Neuronal stem cell (in vitro differentiated cells): ENCODE measurements around the gene CIT.

ENCODE experiments used
- DNase-seq: peaks from one replicate; pipeline ENCODE4 v3.0.0-alpha.2; 2013; ENCODE audit warnings: low spot score
- H2AFZ ChIP-seq: one replicate; pipeline ENCODE4 v1.6.1; 2013; ENCODE audit warnings: mild to moderate bottlenecking, low read length, inconsistent platforms
- H2AK5ac ChIP-seq: 2 replicates; pipeline ENCODE4 v1.6.1; 2013; ENCODE audit warnings: low read depth, mild to moderate bottlenecking, inconsistent platforms, low read length, moderate library complexity, mixed read lengths
- H2BK120ac ChIP-seq: 2 replicates; pipeline ENCODE4 v1.6.1; 2013; ENCODE audit warnings: low read depth, mild to moderate bottlenecking, inconsistent platforms, low read length, moderate library complexity, mixed read lengths
- H2BK12ac ChIP-seq: one replicate; pipeline ENCODE4 v1.6.1; 2013; ENCODE audit warnings: low read length, inconsistent platforms
- H2BK15ac ChIP-seq: 2 replicates; pipeline ENCODE4 v1.6.1; 2013; ENCODE audit warnings: mild to moderate bottlenecking, low read length, inconsistent platforms, mixed read lengths
- H2BK5ac ChIP-seq: one replicate; pipeline ENCODE4 v1.6.1; 2013; ENCODE audit warnings: inconsistent platforms, mild to moderate bottlenecking, low read length, moderate library complexity
- H3K14ac ChIP-seq: one replicate; pipeline ENCODE4 v1.6.1; 2013; ENCODE audit warnings: low read length, inconsistent platforms
- H3K18ac ChIP-seq: 2 replicates; pipeline ENCODE4 v1.6.1; 2013; ENCODE audit warnings: low read length, inconsistent platforms
- H3K23ac ChIP-seq: 2 replicates; pipeline ENCODE4 v1.6.1; 2013; ENCODE audit warnings: low read depth, mild to moderate bottlenecking, mixed read lengths, low read length, inconsistent platforms; ENCODE audit not compliant: poor library complexity
- H3K27ac ChIP-seq: replicated peaks from 3 replicates; pipeline ENCODE4 v1.5.1; 2013; ENCODE audit warnings: low read length, inconsistent platforms
- H3K27me3 ChIP-seq, 3 experiments: 2 replicates each; pipeline ENCODE4 v1.6.1; 2013; ENCODE audit warnings: low read length in 3 of 3, mild to moderate bottlenecking in 2 of 3, inconsistent platforms in 1 of 3, low read depth in 1 of 3, mixed read lengths in 1 of 3, moderate library complexity in 1 of 3; ENCODE audit not compliant: control insufficient read depth in 3 of 3, insufficient read depth in 3 of 3
- H3K36me3 ChIP-seq, 2 donors: replicated peaks in 1 of 2; 2 replicates each; pipeline ENCODE4 v1.6.1; 2013; ENCODE audit warnings: low read length in 2 of 2; ENCODE audit not compliant: control insufficient read depth in 2 of 2, insufficient read depth in 2 of 2
- H3K4ac ChIP-seq: 2 replicates; pipeline ENCODE4 v1.6.1; 2013; ENCODE audit warnings: inconsistent platforms, mild to moderate bottlenecking, low read length, moderate library complexity
- H3K4me1 ChIP-seq, 2 donors: 1 replicate in 1 of 2; 2 replicates in 1 of 2; pipeline ENCODE4 v1.6.1; 2013; ENCODE audit warnings: low read length in 2 of 2, low read depth in 1 of 2; ENCODE audit not compliant: control insufficient read depth in 2 of 2, insufficient read depth in 1 of 2
- H3K4me2 ChIP-seq: one replicate; pipeline ENCODE4 v1.6.1; 2013; ENCODE audit warnings: mild to moderate bottlenecking, low read length, inconsistent platforms; ENCODE audit not compliant: insufficient read depth, poor library complexity, severe bottlenecking
- H3K4me3 ChIP-seq, 2 donors: 2 replicates each; pipeline ENCODE4 v1.5.1; 2013; ENCODE audit warnings: low read length in 2 of 2, mild to moderate bottlenecking in 2 of 2, inconsistent platforms in 1 of 2, moderate library complexity in 1 of 2
- H3K79me1 ChIP-seq: one replicate; pipeline ENCODE4 v1.6.1; 2013; ENCODE audit warnings: low read depth, mild to moderate bottlenecking, inconsistent platforms, low read length, moderate library complexity
- H3K9ac ChIP-seq: one replicate; pipeline ENCODE4 v1.6.1; 2013; ENCODE audit warnings: mild to moderate bottlenecking, low read depth, low read length, inconsistent platforms; ENCODE audit not compliant: poor library complexity
- H3K9me3 ChIP-seq, 2 donors: replicated peaks in 1 of 2; 2 replicates each; pipeline versions ENCODE3 to v1.6.1; 2013; ENCODE audit warnings: low read length in 2 of 2, mild to moderate bottlenecking in 2 of 2, inconsistent platforms in 1 of 2, low read depth in 1 of 2, mixed read lengths in 1 of 2, moderate library complexity in 1 of 2; ENCODE audit not compliant: control insufficient read depth in 2 of 2, insufficient read depth in 1 of 2
- H4K8ac ChIP-seq: one replicate; pipeline ENCODE4 v1.6.1; 2013; ENCODE audit warnings: low read depth, mild to moderate bottlenecking, inconsistent platforms, low read length, moderate library complexity
- H4K91ac ChIP-seq: one replicate; pipeline ENCODE4 v1.6.1; 2013; ENCODE audit warnings: low read length, low read depth, mild to moderate bottlenecking, inconsistent platforms; ENCODE audit not compliant: poor library complexity
- WGBS, 2 donors: extraction: QIAGEN DNeasy Blood & Tissue Kit; methylation state at CpG; one replicate each; pipeline ENCODE4 v1.1.7; 2013; ENCODE audit warnings: missing lambda C conversion rate in 2 of 2, mixed read lengths in 1 of 2; ENCODE audit not compliant: insufficient read length in 2 of 2, insufficient replicate concordance in 1 of 2; ENCODE audit errors: extremely low coverage in 2 of 2; 5-methylcytosine and 5-hydroxymethylcytosine counted together

Gene CIT

GRCh38 chr12:119718141-119718540 lies 159.0 kb downstream of the CIT start:
- peaks cover 37 to 94% of the 10 kb centered on the region in 2 donors for H3K36me3 ChIP-seq

GRCh38 chr12:119715268-119715620 lies 161.9 kb downstream of the CIT start:
- peaks cover 49 to 97% of the 10 kb centered on the region in 2 donors for H3K36me3 ChIP-seq
- no peak overlapping the region for H4K8ac ChIP-seq
- no peak overlapping the region for H2BK5ac ChIP-seq
- H2BK15ac ChIP-seq, result no peak overlapping the region
- H2BK120ac ChIP-seq, result no peak overlapping the region
- H2AK5ac ChIP-seq, result no peak overlapping the region
- no peak overlapping the region for H4K91ac ChIP-seq
- no peak overlapping the region for H3K23ac ChIP-seq
- H3K4ac ChIP-seq, result no peak overlapping the region
- H3K9ac ChIP-seq, result no peak overlapping the region
- H3K4me3 ChIP-seq, result no peak overlapping the region
- H3K27me3 ChIP-seq, result no peaks in the 10 kb centered on the region
- H3K4me1 ChIP-seq, result no peaks in the 10 kb centered on the region
- H3K9me3 ChIP-seq, result peaks cover 0 to 7% of the 10 kb centered on the region in 2 donors
- H3K14ac ChIP-seq, result no peak overlapping the region
- H2AFZ ChIP-seq, result no peak overlapping the region
- no peak overlapping the region for H3K27ac ChIP-seq
- WGBS, 2 donors, result no CpG with 5 or more reads among the region's 3 CpGs
- no peak overlapping the region for H2BK12ac ChIP-seq
- H3K79me1 ChIP-seq, result no peaks in the 10 kb centered on the region
- H3K4me2 ChIP-seq, result no peak overlapping the region
- no peak for DNase-seq
- H3K18ac ChIP-seq, result no peak overlapping the region

More at GRCh38 chr12:119718141-119718540, 159.0 kb downstream of the CIT start:
- no peak overlapping the region for H4K8ac ChIP-seq
- H2AFZ ChIP-seq, result no peak overlapping the region
- no peak overlapping the region for H2BK5ac ChIP-seq
- H4K91ac ChIP-seq, result no peak overlapping the region
- H3K14ac ChIP-seq, result no peak overlapping the region
- no peak overlapping the region for H3K4me3 ChIP-seq
- no peak overlapping the region for H2BK120ac ChIP-seq
- no peak overlapping the region for H3K4ac ChIP-seq
- no peak overlapping the region for H3K18ac ChIP-seq
- no peaks in the 10 kb centered on the region for H3K4me1 ChIP-seq
- peaks cover 0 to 7% of the 10 kb centered on the region in 2 donors for H3K9me3 ChIP-seq
- H2BK15ac ChIP-seq, result no peak overlapping the region
- no peak overlapping the region for H2AK5ac ChIP-seq
- no peak overlapping the region for H3K23ac ChIP-seq
- H3K27me3 ChIP-seq, result no peaks in the 10 kb centered on the region
- H3K9ac ChIP-seq, result no peak overlapping the region
- WGBS, 2 donors, result no CpG with 5 or more reads among the region's 17 CpGs
- H2BK12ac ChIP-seq, result no peak overlapping the region
- DNase-seq, result no peak
- H3K4me2 ChIP-seq, result no peak overlapping the region
- H3K79me1 ChIP-seq, result no peaks in the 10 kb centered on the region
- H3K27ac ChIP-seq, result no peak overlapping the region

GRCh38 chr12:119714614-119715267 lies 162.4 kb downstream of the CIT start:
- Histone ChIP-seq H2BK12ac (no peak overlapping the region), H4K8ac (no peak overlapping the region), H3K18ac (no peak overlapping the region), H3K4me1 (no peaks in the 10 kb centered on the region), H2BK15ac (no peak overlapping the region), H3K23ac (no peak overlapping the region), H3K79me1 (no peaks in the 10 kb centered on the region), H2BK120ac (no peak overlapping the region), H2AK5ac (no peak overlapping the region), H3K9ac (no peak overlapping the region), H4K91ac (no peak overlapping the region), H2AFZ (no peak overlapping the region), H3K36me3 (peaks cover 52 to 97% of the 10 kb centered on the region in 2 donors), H3K14ac (no peak overlapping the region), H2BK5ac (no peak overlapping the region), H3K9me3 (peaks cover 0 to 7% of the 10 kb centered on the region in 2 donors), H3K27me3 (no peaks in the 10 kb centered on the region), H3K4me2 (no peak overlapping the region), H3K27ac (no peak overlapping the region), H3K4me3 (no peak overlapping the region), H3K4ac (no peak overlapping the region)
- DNase-seq, result no peak
- no CpG with 5 or more reads among the region's 4 CpGs for WGBS, 2 donors

DNA sequence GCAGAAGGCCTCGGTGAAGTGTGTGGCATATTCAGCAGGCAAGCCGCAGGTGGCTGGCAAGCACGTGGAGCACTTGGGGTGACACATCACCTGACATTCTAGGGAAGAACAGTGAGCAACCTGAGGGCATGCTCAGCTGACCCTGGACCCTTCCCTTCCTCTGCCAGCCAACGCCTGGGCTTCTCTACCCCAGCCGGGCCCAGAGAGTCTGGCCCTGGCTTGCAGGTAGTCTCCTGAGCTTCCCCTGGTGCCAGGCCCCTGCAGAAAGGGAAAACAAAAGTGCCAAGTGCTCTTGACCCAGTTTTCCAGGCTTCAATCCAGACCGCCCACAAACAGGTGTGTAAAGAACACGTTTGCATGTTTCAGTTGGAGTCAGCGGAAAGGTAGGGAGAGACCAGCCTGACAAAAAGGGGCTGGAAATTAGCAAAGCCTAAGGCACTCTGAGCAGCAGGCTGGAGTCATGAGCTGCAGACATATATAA lies 163.5 kb downstream of the CIT start:
- DNase-seq, result no peak
- H2AK5ac ChIP-seq, result no peak overlapping the region
- no peak overlapping the region for H3K18ac ChIP-seq
- H3K14ac ChIP-seq, result no peak overlapping the region
- H3K4me2 ChIP-seq, result no peak overlapping the region
- no peak overlapping the region for H3K4ac ChIP-seq
- WGBS, 2 donors, result no CpG with 5 or more reads among the region's 8 CpGs
- no peak overlapping the region for H3K9ac ChIP-seq
- H2AFZ ChIP-seq, result no peak overlapping the region
- no peak overlapping the region for H2BK120ac ChIP-seq
- no peak overlapping the region for H2BK15ac ChIP-seq
- no peak overlapping the region for H3K23ac ChIP-seq
- H3K36me3 ChIP-seq, result peaks cover 51 to 97% of the 10 kb centered on the region in 2 donors
- no peak overlapping the region for H2BK12ac ChIP-seq
- H3K27ac ChIP-seq, result no peak overlapping the region
- no peak overlapping the region for H4K8ac ChIP-seq
- no peak overlapping the region for H2BK5ac ChIP-seq
- peaks cover 0 to 7% of the 10 kb centered on the region in 2 donors for H3K9me3 ChIP-seq
- H3K79me1 ChIP-seq, result no peaks in the 10 kb centered on the region
- H3K4me3 ChIP-seq, result no peak overlapping the region
- H4K91ac ChIP-seq, result no peak overlapping the region
- no peaks in the 10 kb centered on the region for H3K27me3 ChIP-seq
- no peaks in the 10 kb centered on the region for H3K4me1 ChIP-seq
